Endometrial microvascular endothelial cells (primary cell): Measurements from ENCODE around the gene SERPING1. TPM values are rescaled to one million over a fixed set of nuclear protein-coding genes. Genes with fewer than 3 reads are reported as not detected.

Source experiments
- in situ Hi-C: cut with HindIII; loops from 2 replicates; pipeline ENCODE4 v1.10.0; 2017; ENCODE audit warnings: low sequenced_read_pairs, low pct_unique_long_range_greater_than_20kb; ENCODE audit errors: inconsistent ontology term
- total RNA-seq: library from RNA; depleted of rRNA; stranded (reverse); fragments of >200 nt; gene quantifications from one replicate; pipeline ENCODE4 v1.2.3, GENCODE V29; 2015; ENCODE audit errors: inconsistent ontology term

SERPING1 gene
- total RNA-seq, 1 donor from 2014 or later, result 14.9 TPM

DNA sequence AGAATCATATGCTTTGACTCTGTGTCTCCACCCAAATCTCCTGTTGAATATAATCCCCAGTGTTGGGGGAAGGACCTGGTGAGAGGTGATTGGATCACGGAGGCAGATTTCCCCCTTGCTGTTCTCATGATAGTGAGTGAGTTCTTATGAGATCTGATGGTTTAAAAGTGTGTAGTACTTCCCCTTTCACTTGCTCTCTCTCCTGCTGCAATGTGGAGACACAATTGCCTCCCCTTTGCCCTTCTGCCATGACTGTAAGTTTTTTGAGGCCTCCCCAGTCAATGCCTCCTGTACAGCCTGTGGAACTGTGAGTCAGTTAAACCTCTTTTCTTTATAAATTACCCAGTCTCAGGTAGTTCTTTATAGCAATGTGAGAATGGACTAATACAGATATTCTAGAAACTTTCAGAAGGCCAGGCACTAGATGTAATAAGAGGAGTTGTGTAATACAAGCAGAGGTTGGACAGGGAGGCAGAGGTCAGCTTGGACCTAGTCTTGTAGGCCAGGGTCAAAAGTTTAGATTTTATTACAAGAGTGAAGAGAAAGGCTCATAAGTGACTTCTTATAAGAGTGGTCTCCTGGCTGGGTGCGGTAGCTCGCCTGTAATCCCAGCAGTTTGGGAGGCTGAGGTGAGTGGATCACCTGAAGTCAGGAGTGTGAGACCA lies 9.3 kb upstream of the SERPING1 start:
- in situ Hi-C loops, result no loop called here

DNA sequence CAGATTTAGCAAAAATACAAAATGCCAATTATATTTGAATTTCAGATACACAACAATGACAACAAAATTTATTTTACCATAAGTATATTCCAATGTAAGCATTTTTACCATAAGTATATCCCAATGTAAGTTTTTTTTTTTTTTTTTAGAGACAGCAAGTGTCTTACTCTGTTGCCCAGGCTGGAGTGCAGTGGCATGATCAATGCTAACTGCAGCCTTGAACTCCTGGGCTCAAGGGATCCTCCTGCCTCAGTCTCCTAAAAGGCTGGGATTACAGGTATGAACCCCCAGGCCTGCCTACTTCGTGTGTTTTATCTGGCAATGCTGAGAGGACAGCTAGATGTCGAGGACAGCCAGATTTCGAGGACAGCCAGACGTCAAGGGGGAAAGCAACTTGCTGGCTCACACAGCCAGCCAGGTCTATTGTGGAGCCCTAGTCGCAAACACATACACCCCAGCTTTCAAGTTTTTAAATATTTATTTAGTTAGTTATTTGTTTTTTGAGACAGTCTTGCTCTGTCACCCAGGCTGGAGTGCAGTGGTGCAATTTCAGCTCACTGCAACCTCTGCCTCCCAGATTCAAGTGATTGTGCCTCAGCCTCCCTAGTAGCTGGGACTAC lies 1.1 kb upstream of the SERPING1 start:
- in situ Hi-C loops, result no loop called here

DNA sequence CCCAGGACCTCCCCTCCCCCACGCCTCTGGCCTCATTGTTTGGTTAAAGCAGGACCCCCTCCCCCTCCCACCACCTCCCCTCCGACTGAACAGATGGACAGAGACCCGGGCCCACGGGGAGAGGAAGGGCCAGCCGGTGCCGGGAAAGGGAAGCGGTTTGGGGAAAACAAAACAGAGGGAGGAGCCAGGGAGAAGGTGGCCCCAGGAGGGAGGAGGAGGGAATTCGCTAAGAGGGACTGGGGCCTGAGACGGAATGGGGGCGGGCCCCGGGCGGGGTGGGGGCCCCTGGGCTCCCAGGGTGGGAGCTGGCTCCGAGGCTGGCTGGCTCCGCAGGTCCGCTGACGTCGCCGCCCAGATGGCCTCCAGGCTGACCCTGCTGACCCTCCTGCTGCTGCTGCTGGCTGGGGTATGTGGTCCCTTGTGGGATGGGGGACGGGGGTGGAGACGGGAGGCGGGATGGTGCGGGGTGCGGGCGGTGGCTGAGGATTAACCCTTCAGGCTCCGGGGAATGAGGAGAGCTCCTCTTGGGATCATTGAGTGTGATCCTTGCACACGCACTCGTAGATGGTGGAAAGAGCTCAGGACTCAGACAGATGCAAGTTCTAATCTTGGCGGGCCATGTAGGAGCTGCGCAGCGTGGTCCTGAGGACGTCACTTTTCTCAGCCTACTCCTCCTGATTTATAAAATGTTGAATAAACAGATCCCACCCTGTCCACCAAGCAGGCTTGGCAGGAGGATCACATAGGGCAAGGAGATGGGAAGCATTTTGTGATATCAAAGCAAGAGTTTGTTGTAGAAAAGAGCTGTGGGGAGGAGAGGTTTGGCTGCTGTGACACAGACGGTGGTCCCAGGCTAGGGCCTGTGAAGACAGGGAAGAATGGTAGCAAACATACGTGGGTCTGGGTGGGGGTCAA lies 688 bp downstream of the SERPING1 start:
- in situ Hi-C loops, result no loop called here

DNA sequence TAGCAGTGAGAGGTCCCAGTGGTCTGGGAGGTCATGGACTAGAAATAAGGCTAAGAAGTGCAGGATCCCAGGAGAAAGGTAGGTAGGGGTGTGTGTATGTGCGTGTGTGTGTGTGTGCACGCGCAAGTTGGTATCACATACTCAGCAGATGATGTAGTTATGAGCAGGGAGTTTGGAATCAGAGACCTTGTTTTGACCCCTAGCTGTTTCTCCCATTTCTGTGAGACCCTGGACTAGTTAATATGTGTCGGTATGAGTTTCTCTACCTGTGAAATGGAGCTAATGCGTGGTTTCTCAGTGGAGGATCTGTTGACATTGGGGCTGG lies 1.3 kb downstream of the SERPING1 start:
- in situ Hi-C loops, result no loop called here

DNA sequence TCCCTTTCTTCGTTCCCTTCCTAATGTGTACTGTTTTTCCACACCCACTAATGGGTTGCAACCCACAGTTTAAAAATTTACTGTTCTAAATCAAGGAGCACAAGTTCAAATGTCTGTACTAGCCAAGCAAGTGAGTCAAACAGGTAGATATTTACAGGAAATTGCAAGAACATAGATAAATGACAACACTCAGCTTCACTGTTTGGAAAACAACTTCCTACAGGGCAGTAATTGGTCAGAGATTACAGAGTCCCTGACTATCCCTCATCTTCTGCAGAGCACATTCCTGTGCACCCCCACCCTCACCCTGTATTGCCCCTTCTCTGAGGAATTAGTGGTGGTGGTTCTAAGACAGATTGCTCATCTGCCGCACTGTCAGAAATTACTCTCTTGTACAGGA lies 1.9 kb downstream of the SERPING1 start:
- in situ Hi-C loops, result no loop called here

DNA sequence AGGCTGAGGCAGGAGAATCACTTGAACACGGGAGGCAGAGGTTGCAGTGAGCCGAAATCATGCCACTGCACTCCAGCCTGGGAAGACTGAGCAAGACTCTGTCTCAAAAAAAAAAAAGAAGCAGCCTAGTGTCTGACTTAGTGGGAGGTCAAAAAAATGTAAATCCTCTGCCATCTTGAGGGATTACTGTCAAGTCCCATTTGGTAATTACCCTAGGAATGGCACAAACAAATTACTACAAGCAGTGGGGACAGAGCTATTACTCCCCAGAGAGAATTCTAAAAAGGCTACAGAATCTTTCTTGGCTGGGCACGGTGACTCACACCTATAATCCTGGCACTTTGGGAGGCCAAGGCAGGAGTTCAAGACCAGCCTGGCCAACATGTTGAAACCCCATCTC lies 3.8 kb downstream of the SERPING1 start:
- in situ Hi-C loops, result no loop called here

DNA sequence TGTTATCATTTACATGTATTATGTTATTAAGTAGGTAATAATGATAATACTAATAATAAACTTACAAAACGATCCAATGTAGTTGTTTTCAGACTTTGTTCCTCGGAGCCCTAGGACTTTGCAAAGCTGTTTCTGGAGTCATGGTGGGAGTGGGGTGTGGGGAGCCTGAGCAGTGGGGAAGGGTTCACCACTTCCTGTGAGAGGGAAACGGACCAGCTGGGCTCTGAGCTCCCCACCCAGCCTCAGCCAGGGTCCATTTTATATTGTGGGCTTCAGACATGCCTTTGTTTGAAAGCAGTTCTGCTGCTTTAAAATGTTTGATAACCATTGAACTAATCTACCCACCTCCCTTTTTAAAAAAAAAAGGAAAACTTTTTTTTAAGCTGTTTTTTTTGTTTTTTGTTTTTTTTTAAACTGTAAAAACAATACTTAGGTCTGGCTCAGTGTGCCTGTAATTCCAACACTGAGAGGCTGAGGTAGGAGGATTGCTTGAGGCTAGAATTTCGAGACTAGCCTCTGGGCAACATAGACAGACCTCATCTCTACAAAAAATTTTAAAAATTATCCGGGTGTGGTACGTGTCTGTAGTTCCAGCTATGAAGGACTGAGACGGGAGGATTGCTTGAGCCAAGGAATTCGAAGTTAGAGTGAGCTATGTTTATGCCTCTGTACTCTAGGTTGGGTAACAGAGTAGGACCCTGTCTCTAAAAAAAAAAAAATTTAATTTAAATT lies 7.0 kb downstream of the SERPING1 start:
- in situ Hi-C loops, result no loop called here

DNA sequence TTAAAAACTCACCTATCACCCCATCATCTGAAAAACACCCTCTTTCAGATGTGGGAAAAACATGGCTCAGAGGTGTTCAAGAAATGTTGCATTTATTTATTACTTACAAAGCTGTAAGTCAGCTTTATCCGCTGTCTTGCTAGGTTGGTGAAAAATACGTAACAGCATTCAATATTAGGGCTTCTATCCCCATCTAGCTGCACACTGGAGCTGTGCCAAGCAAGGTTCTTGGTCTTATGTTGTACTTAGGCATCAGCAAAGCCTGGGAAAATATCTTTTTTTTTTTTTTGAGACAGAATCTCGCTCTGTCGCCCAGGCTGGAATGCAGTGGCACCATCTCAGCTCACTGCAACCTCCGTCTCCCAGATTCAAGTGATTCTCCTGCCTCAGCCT lies 7.5 kb downstream of the SERPING1 start:
- in situ Hi-C loops, result no loop called here

DNA sequence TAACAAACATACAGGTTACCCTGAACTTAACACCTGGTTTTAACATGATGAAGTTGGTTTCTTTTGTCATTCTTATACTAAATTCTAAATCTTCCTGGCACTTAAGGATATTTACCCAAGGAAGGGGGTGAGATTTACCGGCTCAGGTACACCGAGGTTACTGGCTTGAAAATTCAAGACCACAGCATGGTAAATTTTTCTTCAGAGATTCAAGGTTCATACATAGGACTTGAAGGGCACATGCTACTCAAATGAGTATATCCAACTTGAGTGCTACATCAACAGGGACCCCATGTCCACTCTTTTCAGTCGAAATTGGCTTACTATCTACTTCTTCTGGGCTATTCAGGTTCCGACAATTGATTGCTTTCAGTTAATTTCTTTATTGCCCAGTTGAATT lies 12.7 kb downstream of the SERPING1 start:
- in situ Hi-C loops, result no loop called here

DNA sequence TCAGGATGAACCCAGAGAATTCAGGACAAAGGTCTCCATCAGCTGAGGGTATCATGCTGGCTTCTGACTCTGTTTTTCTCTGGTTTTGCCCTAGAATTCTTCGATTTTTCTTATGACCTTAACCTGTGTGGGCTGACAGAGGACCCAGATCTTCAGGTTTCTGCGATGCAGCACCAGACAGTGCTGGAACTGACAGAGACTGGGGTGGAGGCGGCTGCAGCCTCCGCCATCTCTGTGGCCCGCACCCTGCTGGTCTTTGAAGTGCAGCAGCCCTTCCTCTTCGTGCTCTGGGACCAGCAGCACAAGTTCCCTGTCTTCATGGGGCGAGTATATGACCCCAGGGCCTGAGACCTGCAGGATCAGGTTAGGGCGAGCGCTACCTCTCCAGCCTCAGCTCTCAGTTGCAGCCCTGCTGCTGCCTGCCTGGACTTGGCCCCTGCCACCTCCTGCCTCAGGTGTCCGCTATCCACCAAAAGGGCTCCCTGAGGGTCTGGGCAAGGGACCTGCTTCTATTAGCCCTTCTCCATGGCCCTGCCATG lies 16.8 kb downstream of the SERPING1 start:
- in situ Hi-C loops, result no loop called here

DNA sequence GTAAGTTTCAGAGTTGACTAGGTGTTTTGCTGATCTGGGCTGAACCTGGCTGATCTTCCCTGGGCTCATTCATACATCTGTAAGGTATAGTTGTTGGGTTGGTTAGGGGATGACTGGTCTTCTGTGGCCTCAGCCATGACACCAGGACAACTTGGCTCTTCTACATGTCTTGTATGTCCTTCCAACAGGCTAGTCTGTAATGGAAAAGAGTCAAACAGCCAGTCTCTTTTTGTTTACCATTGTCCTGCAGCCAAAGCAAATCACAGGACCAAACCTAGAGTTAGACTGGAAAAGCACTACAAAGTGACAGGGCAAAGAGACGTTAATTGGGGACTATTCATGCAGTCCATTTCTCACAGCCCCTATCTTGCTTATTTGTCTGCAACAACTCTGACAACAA lies 17.8 kb downstream of the SERPING1 start:
- in situ Hi-C loops, result no loop called here

DNA sequence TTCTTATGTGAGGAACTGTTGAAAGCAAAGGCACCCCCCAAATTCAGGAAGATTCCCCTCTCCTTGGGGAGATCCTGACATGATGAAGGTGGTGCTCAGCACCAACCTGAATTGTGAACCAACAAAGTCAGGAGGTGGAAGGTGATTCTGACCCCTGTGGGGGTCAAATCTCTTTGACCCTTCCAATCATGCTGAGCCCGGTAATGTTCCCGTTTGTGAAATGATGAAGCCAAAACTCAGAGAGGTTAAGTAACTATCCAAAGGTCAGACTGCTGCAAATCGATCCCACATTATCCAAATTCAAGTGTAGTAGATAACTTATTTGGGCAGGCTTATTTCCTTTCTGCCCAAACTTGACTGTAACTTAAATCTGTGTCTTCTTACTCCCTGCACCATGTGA lies 19.1 kb downstream of the SERPING1 start:
- in situ Hi-C loops, result no loop called here

DNA sequence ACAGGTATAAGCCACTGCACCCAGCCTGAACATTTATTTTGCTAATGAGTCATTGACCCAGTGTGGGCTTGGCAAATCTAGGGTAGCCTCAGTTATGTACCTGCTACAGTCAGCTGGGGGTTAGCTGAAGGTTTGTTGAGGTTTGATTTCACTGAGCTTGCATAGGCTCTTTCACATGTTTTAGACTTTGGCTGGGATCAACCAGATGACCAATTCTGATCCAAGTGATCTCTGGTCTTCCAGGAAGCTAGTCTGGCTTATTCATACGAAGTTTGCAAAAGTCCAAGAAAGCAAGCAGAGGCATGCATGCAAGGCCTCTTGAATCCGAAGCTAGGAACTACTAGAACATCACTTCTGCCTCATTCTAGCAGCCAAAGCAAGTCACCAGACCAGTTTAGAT lies 21.0 kb downstream of the SERPING1 start:
- in situ Hi-C loops, result no loop called here

DNA sequence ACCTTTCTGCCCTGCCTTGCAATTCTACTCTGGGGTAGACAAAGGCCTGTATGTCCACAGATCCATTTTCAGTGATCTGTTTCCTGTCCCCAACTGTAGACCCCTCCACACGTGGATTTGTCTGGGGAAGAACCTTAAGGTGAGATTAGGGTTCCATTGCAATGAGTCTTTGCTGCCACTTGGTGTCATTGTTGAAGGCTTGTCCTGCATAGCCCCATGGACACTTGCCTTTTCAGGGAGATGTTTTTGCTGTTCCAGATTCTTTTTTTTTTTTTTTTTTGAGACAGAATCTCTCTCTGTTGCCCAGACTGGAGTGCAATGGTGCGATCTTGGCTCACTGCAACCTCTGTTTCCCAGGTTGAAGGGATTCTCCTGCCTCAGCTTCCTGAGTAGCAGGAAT lies 21.8 kb downstream of the SERPING1 start:
- in situ Hi-C loops, result no loop called here

DNA sequence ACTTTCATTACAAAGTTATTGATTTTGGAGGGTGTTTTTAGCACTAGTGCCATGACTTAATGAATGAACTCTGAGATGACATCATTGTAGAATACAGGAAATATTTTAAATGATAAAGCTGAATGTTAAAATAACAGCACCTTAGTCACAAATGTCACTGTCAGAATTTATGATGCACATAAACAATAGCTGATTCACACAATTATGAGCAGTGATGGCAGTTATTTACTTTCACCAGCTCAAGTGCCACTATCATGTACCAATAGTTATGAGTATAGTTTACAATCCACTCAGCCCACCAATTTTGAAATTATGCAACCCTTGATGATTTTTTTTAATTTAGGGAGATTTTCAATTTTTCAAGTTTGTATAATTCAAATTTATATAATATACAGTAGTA lies 23.0 kb downstream of the SERPING1 start:
- in situ Hi-C loops, result no loop called here

DNA sequence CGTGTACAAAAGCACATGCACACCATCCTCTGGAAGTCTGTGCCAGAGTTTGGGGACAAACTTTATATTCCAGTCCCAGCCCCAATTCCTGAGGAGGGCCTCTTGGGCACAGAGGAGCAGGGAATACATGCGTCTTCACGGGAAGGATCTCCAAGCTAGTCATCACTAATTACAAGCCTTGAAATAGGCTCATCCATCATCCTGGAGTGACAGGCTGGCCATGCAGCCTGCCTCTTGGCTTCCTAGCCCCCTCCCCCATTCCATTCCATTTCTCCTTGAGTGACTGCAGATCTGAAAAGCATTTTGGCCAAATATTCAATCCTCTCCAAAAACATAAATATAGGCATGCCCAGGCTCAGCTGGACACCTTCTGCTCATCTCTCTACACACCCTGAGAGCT lies 24.8 kb downstream of the SERPING1 start:
- in situ Hi-C loops, result no loop called here

DNA sequence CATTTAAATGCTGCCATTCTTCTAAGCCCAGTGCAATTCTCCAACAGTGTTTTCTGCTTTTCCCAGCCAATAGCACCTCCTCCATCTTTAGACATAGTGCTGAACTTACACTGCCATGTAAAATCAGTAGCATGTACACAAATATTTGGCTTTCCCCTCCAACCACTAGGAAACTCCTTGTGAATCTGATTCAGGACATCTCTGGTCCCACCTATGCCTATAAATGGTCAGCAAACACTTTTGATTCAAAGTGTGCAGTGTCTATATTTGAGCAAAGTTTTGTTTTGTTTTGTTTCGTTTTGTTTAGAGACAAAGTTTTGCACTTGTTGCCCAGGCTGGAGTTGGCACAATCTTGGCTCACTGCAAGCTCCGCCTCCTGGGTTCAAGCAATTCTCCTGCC lies 27.4 kb downstream of the SERPING1 start:
- in situ Hi-C loops, result no loop called here

DNA sequence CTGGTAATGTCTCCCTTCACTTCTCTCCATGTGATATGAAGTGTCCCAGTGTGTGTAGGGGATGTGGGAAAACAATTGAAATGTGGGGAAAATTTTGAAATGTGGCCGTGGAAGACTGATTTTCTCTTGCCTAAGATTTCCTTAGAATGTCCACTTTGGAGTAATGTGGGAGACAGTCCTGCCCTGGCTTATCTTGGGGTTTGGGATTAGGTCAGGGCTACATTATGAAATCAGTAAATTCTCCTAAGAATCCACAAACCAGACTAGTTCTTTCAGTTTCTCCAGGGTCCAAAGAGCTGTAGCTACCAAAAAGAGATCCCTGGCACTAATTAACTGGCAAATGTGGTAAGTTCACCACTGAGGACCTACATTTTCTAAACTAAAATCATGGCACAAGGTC lies 29.4 kb downstream of the SERPING1 start:
- in situ Hi-C loops, result no loop called here

DNA sequence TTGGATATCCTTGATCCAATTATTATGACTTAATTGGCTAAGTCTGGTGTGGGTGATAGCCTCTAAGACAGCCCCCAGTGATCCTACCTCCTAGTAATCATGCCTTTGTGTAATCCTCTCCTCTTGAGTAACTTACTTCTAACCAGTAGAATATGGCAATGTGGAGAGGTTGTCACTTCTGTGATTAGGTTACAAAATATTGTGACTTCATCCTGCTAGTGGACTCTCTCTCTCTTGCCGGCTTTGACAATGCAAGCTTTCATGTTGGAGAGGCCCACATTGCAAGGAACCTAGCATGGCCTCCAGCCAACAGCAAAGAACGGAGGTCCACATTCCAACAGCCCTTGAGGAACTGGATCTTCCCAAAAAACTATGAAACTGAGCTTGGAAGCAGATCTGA lies 32.7 kb downstream of the SERPING1 start:
- in situ Hi-C loops, result no loop called here
